WERI-Rb-1 (cell line): Measurements from ENCODE around the gene CARHSP1.
A peak's percentile ranks its signal among the peaks of the same experiment; 100 is the strongest.

Experiments used
- DNase-seq: peaks from one replicate; pipeline ENCODE4 v3.0.0-alpha.2; 2020
- H3K27ac ChIP-seq: fragments of 250-450 bp; sonication (Bioruptor Pico); 2 replicates; pipeline ENCODE4 v1.5.1; 2020; ENCODE audit warnings: mild to moderate bottlenecking, moderate library complexity
- H3K27me3 ChIP-seq: fragments of 250-450 bp; sonication (Bioruptor Pico); 2 replicates; pipeline ENCODE4 v1.5.1; 2021; ENCODE audit warnings: mild to moderate bottlenecking, low read depth, moderate library complexity; ENCODE audit not compliant: insufficient read depth, severe bottlenecking
- H3K36me3 ChIP-seq: fragments of 250-450 bp; sonication (Bioruptor Pico); 2 replicates; pipeline ENCODE4 v1.5.1; 2020; ENCODE audit warnings: mild to moderate bottlenecking, moderate library complexity
- H3K4me3 ChIP-seq: 2 replicates; pipeline ENCODE4 v1.5.1; 2011; ENCODE audit warnings: low read depth, mild to moderate bottlenecking, control low read depth, low read length
- H3K9me3 ChIP-seq: fragments of 250-450 bp; sonication (Bioruptor Pico); 2 replicates; pipeline ENCODE4 v1.5.1; 2021; ENCODE audit warnings: mild to moderate bottlenecking, moderate library complexity; ENCODE audit not compliant: severe bottlenecking
- TF ChIP-seq, protein P1 (sequence below): IDR thresholded peaks from 2 replicates; pipeline ENCODE4 v1.5.1; 2011; ENCODE audit warnings: low read depth, mild to moderate bottlenecking, control low read depth, inconsistent platforms, low read length

The CARHSP1 gene

DNA sequence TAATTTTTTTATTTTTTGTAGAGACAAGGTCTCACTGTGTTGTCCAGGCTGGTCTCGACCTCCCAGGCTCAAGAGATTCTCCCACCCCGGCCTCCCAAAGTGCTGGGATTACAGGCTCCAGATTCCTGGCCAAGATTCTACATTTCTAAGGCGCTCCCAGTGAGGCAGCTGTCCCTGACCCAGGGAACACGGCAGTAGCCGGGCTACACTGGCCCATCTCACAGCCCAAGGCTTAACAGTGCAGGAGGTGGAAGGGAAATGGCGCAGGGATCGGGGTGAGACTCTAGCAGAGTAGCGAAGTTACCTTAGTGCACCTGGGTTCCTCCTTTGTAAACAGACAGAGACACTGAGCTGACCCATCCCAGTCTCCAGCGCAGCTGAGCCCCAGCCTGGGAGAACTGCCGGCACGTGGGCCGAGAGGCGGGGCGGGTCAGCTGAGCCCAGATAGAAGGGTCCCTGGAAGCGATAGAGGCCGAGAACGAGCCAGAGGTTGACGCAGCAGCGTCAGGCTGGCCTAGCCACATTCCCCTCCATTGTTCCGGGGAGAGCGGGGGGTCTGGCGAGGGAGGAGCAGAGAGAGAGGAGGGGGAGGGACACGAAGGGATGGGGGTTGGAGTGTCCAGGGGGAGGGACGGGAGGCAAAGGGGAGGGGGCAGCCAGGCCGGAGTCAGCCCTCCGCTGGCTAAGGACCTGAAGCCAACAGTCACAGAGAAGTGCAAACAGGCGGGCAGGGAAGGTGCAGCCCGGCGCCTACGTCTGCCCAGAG lies 2.5 kb downstream of the CARHSP1 start:
- peaks cover 55% of the 10 kb centered on the region for H3K36me3 ChIP-seq
- DNase-seq, result no peak
- no peaks in the 10 kb centered on the region for H3K9me3 ChIP-seq
- H3K27ac ChIP-seq, result no peak overlapping the region
- H3K27me3 ChIP-seq, result no peaks in the 10 kb centered on the region
- no peak overlapping the region for H3K4me3 ChIP-seq
- TF ChIP-seq, protein P1, sequence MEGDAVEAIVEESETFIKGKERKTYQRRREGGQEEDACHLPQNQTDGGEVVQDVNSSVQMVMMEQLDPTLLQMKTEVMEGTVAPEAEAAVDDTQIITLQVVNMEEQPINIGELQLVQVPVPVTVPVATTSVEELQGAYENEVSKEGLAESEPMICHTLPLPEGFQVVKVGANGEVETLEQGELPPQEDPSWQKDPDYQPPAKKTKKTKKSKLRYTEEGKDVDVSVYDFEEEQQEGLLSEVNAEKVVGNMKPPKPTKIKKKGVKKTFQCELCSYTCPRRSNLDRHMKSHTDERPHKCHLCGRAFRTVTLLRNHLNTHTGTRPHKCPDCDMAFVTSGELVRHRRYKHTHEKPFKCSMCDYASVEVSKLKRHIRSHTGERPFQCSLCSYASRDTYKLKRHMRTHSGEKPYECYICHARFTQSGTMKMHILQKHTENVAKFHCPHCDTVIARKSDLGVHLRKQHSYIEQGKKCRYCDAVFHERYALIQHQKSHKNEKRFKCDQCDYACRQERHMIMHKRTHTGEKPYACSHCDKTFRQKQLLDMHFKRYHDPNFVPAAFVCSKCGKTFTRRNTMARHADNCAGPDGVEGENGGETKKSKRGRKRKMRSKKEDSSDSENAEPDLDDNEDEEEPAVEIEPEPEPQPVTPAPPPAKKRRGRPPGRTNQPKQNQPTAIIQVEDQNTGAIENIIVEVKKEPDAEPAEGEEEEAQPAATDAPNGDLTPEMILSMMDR, result no peak

DNA sequence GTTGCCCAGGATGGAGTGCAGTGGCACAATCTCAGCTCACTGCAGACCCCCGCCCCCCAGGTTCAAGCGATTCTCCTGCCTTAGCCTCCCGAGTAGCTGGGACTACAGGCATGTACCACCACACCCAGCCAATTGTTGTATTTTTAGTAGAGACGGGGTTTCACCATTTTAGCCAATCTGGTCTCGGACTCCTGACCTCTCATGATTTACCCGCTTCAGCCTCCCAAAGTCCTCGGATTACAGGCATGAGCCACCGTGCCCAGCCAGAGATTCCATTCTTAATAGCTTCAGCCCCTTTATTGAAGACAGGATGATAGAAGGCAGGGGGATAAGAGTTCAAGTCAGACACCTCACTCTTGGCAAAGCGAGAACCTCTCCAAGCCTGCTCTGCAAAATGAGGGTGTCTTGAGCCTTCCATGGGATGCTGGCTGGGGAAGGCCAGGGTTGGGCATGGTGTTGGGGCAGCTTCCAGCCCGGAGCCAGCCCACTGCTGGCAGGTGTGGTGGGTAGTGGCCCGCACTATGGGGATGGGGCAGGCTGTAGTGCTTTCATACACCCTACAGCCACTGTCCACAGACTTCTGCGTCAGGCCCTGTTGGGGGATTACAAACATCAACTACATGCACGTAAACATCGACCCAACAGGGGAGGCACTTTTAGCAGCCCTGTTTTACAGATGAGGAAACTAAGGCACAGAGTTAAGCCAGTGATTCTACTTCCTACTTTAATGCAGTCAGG lies 3.5 kb downstream of the CARHSP1 start:
- TF ChIP-seq, protein P1, result no peak
- H3K27ac ChIP-seq, result no peak overlapping the region
- H3K36me3 ChIP-seq, result peaks cover 55% of the 10 kb centered on the region
- no peak for DNase-seq
- no peak overlapping the region for H3K4me3 ChIP-seq
- H3K9me3 ChIP-seq, result no peaks in the 10 kb centered on the region
- no peaks in the 10 kb centered on the region for H3K27me3 ChIP-seq

DNA sequence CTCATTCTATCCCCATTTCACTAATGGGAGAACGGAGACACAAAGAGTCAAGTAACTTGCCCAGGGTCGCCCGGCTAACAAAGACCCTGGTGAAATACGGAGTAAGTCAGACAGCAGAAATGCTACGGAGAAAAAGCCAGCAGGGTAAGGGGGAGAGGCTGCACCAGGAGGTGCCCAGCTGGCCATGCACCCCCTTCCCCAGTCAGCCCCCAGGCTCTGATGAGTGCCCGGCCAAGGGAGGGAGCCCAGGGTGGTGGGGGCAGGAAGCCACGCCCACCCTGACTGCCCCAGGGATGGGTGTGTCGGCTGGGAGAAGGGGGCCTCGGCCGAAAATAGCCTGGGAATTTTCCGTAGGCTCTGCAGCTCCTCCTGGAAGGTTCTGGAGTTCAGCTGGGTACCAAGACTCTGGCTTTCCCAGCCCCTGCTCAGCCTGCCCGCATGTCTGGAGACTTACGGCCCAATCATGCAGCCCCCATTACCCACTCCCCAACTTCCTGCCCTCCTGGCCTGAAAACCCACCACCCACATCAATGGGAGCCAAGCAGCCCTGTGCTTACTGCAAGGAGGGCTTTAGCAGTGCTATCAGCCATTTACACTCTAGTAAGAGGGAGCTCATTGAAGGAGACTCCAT lies 4.2 kb downstream of the CARHSP1 start:
- no peaks in the 10 kb centered on the region for H3K9me3 ChIP-seq
- H3K27me3 ChIP-seq, result no peaks in the 10 kb centered on the region
- H3K4me3 ChIP-seq, result no peak overlapping the region
- no peak for DNase-seq
- H3K27ac ChIP-seq, result no peak overlapping the region
- peaks cover 61% of the 10 kb centered on the region for H3K36me3 ChIP-seq
- TF ChIP-seq, protein P1, result no peak

DNA sequence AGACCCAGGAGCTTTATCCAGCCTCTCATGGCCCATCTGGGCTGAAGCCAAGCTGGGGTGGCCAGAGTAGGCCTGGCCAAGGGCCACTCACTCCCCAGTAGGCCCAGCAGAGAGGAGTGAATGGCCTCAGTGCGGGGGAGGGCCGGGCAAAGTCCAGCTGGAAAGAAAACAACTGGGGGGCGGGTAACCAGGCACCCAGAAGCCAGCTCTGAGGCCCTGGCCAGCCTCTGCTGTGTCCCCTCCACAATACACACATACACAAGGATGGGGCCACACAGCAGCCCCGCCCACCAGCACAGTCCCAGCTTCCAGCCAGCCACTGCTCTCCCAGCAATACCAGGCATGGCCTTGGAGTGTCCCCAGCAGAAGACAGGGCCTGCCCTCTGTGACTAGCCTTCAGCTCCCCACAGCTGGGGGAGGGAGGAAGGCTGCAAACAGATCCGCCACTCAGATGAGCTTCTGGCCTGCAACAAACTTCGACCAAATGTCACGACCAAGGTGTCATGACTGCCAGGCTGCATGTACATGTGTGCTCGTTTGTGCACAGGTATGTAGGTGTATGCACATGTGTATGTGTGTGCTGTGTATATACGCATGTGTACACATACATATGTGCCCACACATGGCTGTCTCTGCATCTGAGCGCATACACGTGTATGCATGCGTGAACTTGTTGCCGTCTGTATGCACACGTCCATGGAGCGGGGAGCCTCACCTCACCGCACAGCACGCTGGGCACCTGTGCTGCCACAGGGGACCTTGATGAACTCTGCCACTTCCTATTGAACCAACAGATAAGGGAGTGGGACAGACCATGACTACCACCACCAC lies 5.0 kb downstream of the CARHSP1 start:
- TF ChIP-seq, protein P1, result 0 out of 2 replicates have a peak, but pooled peaks have one; percentile 13
- peaks cover 67% of the 10 kb centered on the region for H3K36me3 ChIP-seq
- no peak overlapping the region for H3K4me3 ChIP-seq
- H3K27ac ChIP-seq, result no peak overlapping the region
- no peaks in the 10 kb centered on the region for H3K9me3 ChIP-seq
- no peaks in the 10 kb centered on the region for H3K27me3 ChIP-seq
- no peak for DNase-seq

DNA sequence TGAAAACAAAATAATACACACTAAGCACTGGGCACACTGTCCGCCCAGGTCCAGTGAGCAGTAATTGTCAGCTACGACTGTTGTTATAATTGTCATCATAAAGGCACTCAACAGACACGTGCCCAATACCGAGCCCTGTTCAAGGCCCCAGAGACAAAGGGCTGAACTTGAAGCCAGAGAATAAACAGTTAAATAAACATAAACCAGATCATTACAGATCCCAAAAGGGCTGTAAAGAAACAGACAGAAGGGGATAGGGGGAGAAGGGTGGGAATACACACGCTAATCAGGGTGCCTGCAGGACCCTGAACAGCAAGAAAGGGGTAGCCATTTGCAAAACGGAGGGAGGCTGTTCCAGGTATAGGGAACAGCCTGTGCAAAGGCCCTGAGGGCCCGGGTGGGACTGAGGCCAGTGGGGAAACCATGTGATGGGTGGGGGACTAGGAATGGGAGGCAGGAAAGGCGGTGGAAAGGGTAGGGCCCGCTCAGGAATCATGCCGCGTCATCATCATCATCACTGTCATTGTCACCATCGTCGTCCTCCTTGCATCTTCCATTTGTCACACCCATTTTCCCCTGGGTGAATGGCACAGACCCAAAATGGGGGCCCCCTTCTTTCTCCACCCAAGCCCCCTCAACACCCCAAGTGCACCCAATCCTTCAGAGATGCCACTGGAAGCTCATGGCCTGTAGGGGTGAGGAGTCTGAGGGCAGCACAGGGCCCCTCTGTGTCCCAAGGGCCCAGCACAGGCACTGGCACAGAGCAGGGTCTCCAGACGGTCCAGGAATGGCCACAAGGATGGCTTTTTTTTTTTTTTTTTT lies 6.3 kb downstream of the CARHSP1 start:
- H3K27me3 ChIP-seq, result no peaks in the 10 kb centered on the region
- TF ChIP-seq, protein P1, result no peak
- no peak overlapping the region for H3K27ac ChIP-seq
- H3K36me3 ChIP-seq, result peaks cover 68% of the 10 kb centered on the region
- no peaks in the 10 kb centered on the region for H3K9me3 ChIP-seq
- H3K4me3 ChIP-seq, result no peak overlapping the region
- DNase-seq, result no peak
